ENCODE results near the gene SERP1.

SERP1 gene

GRCh38 chr3:150546226-150547044, at the start of gene SERP1, which contains the start of gene EIF2A:
SERP1 (minus strand) TSS chr3:150546496; CDS start chr3:150546135, 361 bp downstream.
EIF2A (plus strand) TSS chr3:150546787; CDS start chr3:150546803, 16 bp downstream.
- in situ Hi-C loops (cut with HindIII; ENCODE audit: low pct_ligation_motif_present, low sequenced_read_pairs): no loop called here
- DNase-seq: peak; percentile 98
- no peaks in the 10 kb centered on the region for H3K27me3 ChIP-seq (replicated peaks)
- H3K27ac ChIP-seq: peak within 1 kb of the TSS; percentile 92
- TF ChIP-seq, protein P1, sequence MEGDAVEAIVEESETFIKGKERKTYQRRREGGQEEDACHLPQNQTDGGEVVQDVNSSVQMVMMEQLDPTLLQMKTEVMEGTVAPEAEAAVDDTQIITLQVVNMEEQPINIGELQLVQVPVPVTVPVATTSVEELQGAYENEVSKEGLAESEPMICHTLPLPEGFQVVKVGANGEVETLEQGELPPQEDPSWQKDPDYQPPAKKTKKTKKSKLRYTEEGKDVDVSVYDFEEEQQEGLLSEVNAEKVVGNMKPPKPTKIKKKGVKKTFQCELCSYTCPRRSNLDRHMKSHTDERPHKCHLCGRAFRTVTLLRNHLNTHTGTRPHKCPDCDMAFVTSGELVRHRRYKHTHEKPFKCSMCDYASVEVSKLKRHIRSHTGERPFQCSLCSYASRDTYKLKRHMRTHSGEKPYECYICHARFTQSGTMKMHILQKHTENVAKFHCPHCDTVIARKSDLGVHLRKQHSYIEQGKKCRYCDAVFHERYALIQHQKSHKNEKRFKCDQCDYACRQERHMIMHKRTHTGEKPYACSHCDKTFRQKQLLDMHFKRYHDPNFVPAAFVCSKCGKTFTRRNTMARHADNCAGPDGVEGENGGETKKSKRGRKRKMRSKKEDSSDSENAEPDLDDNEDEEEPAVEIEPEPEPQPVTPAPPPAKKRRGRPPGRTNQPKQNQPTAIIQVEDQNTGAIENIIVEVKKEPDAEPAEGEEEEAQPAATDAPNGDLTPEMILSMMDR (IDR thresholded peaks at IDR 0.05; ENCODE audit: low read depth, low read length, missing control alignments): no peak
- peak within 1 kb of the TSS; percentile 88 for H3K4me3 ChIP-seq (ENCODE audit: low read depth, low read length)
- peaks cover 19% of the 10 kb centered on the region for H3K36me3 ChIP-seq (replicated peaks)

- H3K36me3 ChIP-seq (replicated peaks): no peaks in the 10 kb centered on the region
- TF ChIP-seq, protein P1 (IDR thresholded peaks at IDR 0.05; ENCODE audit: low read depth, low read length, missing control alignments): no peak
- H3K27me3 ChIP-seq (replicated peaks): no peaks in the 10 kb centered on the region
- H3K4me3 ChIP-seq (ENCODE audit: low read depth, low read length): no peak overlapping the region
- in situ Hi-C loops (cut with HindIII; ENCODE audit: low pct_ligation_motif_present, low sequenced_read_pairs): no loop called here
- no peak overlapping the region for H3K27ac ChIP-seq
- DNase-seq: no peak
Measured at GRCh38 chr3:150594150-150594549, 47.9 kb upstream of the SERP1 start.

GRCh38 chr3:150589759-150590158, 43.5 kb upstream of the SERP1 start:
- Histone ChIP-seq H3K4me3 (ENCODE audit: low read depth, low read length) (no peak overlapping the region), H3K27me3 (replicated peaks) (no peaks in the 10 kb centered on the region), H3K27ac (no peak overlapping the region), H3K36me3 (replicated peaks) (peaks cover 11% of the 10 kb centered on the region)
- in situ Hi-C loops (cut with HindIII; ENCODE audit: low pct_ligation_motif_present, low sequenced_read_pairs): no loop called here
- no peak for DNase-seq
- TF ChIP-seq, protein P1 (IDR thresholded peaks at IDR 0.05; ENCODE audit: low read depth, low read length, missing control alignments): no peak

GRCh38 chr3:150588027-150588830, 41.9 kb upstream of the SERP1 start:
- H3K36me3 ChIP-seq (replicated peaks): peaks cover 17% of the 10 kb centered on the region
- DNase-seq: no peak
- in situ Hi-C loops (cut with HindIII; ENCODE audit: low pct_ligation_motif_present, low sequenced_read_pairs): no loop called here
- H3K27ac ChIP-seq: no peak overlapping the region
- H3K27me3 ChIP-seq (replicated peaks): no peaks in the 10 kb centered on the region
- no peak overlapping the region for H3K4me3 ChIP-seq (ENCODE audit: low read depth, low read length)
- TF ChIP-seq, protein P1 (IDR thresholded peaks at IDR 0.05; ENCODE audit: low read depth, low read length, missing control alignments): no peak

GRCh38 chr3:150583028-150583427, 36.7 kb upstream of the SERP1 start:
- Histone ChIP-seq H3K27ac (no peak overlapping the region), H3K27me3 (replicated peaks) (no peaks in the 10 kb centered on the region), H3K4me3 (ENCODE audit: low read depth, low read length) (no peak overlapping the region), H3K36me3 (replicated peaks) (peaks cover 32% of the 10 kb centered on the region)
- no peak for DNase-seq
- in situ Hi-C loops (cut with HindIII; ENCODE audit: low pct_ligation_motif_present, low sequenced_read_pairs): no loop called here
- TF ChIP-seq, protein P1 (IDR thresholded peaks at IDR 0.05; ENCODE audit: low read depth, low read length, missing control alignments): no peak
